Mesenchymal stem cell (in vitro differentiated cells and primary cell): Measurements from ENCODE around the gene NEK1.

Source experiments
- DNase-seq: peaks from one replicate; pipeline ENCODE4 v3.0.0-alpha.2; 2013
- H2AFZ ChIP-seq: one replicate; pipeline ENCODE4 v1.6.1; 2013; ENCODE audit warnings: low read depth, mild to moderate bottlenecking, control low read depth, inconsistent platforms, low read length, moderate library complexity
- H2AK5ac ChIP-seq: 2 replicates; pipeline ENCODE4 v1.6.1; 2013; ENCODE audit warnings: low read length, moderate library complexity, mild to moderate bottlenecking, inconsistent platforms; ENCODE audit not compliant: severe bottlenecking
- H2BK120ac ChIP-seq: one replicate; pipeline ENCODE4 v1.6.1; 2013; ENCODE audit warnings: low read depth, mild to moderate bottlenecking, inconsistent platforms, low read length, moderate library complexity
- H2BK12ac ChIP-seq, 2 experiments: one replicate each; pipeline ENCODE4 v1.6.1; 2013; ENCODE audit warnings: inconsistent platforms in 2 of 2, low read length in 2 of 2, mild to moderate bottlenecking in 2 of 2, moderate library complexity in 2 of 2, control low read depth in 1 of 2
- H2BK15ac ChIP-seq: one replicate; pipeline ENCODE4 v1.6.1; 2013; ENCODE audit warnings: mild to moderate bottlenecking, low read depth, inconsistent platforms; ENCODE audit not compliant: poor library complexity, severe bottlenecking
- H2BK5ac ChIP-seq: 2 replicates; pipeline ENCODE4 v1.6.1; 2013; ENCODE audit warnings: low read depth, mild to moderate bottlenecking, low read length, control low read depth, inconsistent platforms; ENCODE audit not compliant: poor library complexity, severe bottlenecking
- H3K14ac ChIP-seq, 2 experiments: one replicate each; pipeline ENCODE4 v1.6.1; 2013; ENCODE audit warnings: inconsistent platforms in 2 of 2, low read length in 2 of 2, control low read depth in 1 of 2, mild to moderate bottlenecking in 1 of 2, moderate library complexity in 1 of 2
- H3K18ac ChIP-seq, 2 experiments: one replicate each; pipeline ENCODE4 v1.6.1; 2013; ENCODE audit warnings: inconsistent platforms in 2 of 2, low read length in 2 of 2, control low read depth in 1 of 2, low read depth in 1 of 2, mild to moderate bottlenecking in 1 of 2
- H3K23ac ChIP-seq, 2 experiments: one replicate each; pipeline ENCODE4 v1.6.1; 2013; ENCODE audit warnings: inconsistent platforms in 2 of 2, low read length in 2 of 2, mild to moderate bottlenecking in 2 of 2, moderate library complexity in 2 of 2, control low read depth in 1 of 2
- H3K27ac ChIP-seq: 2 replicates; pipeline ENCODE4 v1.5.1; 2013; ENCODE audit warnings: mild to moderate bottlenecking, moderate library complexity, low read length, control low read depth, inconsistent platforms; ENCODE audit not compliant: poor library complexity, severe bottlenecking
- H3K27me3 ChIP-seq, 2 experiments: 2 replicates each; pipeline versions ENCODE4 v1.6.1 to v1.7.0; 2013; ENCODE audit warnings: low read length in 2 of 2, mild to moderate bottlenecking in 2 of 2, moderate library complexity in 2 of 2, control low read depth in 1 of 2, inconsistent platforms in 1 of 2; ENCODE audit not compliant: control insufficient read depth in 1 of 2, insufficient read depth in 1 of 2
- H3K36me3 ChIP-seq, 2 experiments: 2 replicates each; pipeline versions ENCODE4 v1.6.1 to v1.7.0; 2013; ENCODE audit warnings: low read length in 2 of 2, control low read depth in 1 of 2, inconsistent platforms in 1 of 2, low read depth in 1 of 2, mild to moderate bottlenecking in 1 of 2; ENCODE audit not compliant: insufficient read depth in 2 of 2, control insufficient read depth in 1 of 2
- H3K4ac ChIP-seq, 2 experiments: one replicate each; pipeline ENCODE4 v1.6.1; 2013; ENCODE audit warnings: inconsistent platforms in 2 of 2, low read length in 2 of 2, mild to moderate bottlenecking in 2 of 2, moderate library complexity in 2 of 2, control low read depth in 1 of 2, low read depth in 1 of 2
- H3K4me1 ChIP-seq: 2 replicates; pipeline ENCODE4 v1.6.1; 2013; ENCODE audit warnings: low read depth, low read length, control low read depth; ENCODE audit not compliant: control insufficient read depth, insufficient read depth
- H3K4me2 ChIP-seq: 2 replicates; pipeline ENCODE4 v1.6.1; 2013; ENCODE audit warnings: low read length, mild to moderate bottlenecking, inconsistent platforms; ENCODE audit not compliant: poor library complexity, severe bottlenecking
- H3K4me3 ChIP-seq, 2 experiments: 2 replicates each; pipeline versions ENCODE4 v1.5.1 to v1.7.0; 2013; ENCODE audit warnings: low read length in 2 of 2, mild to moderate bottlenecking in 2 of 2, control low read depth in 1 of 2, low read depth in 1 of 2; ENCODE audit not compliant: insufficient read depth in 1 of 2
- H3K79me1 ChIP-seq: replicated peaks from 2 replicates; pipeline ENCODE4 v1.6.1; 2013; ENCODE audit warnings: mild to moderate bottlenecking, control low read depth, low read length, inconsistent platforms; ENCODE audit not compliant: poor library complexity, severe bottlenecking
- H3K9ac ChIP-seq: 2 replicates; pipeline ENCODE4 v1.7.0; 2013; ENCODE audit warnings: mild to moderate bottlenecking, low read length, moderate library complexity
- H3K9me3 ChIP-seq: 2 replicates; pipeline ENCODE4 v1.7.0; 2013; ENCODE audit warnings: mild to moderate bottlenecking, low read length; ENCODE audit not compliant: control insufficient read depth
- H4K8ac ChIP-seq: one replicate; pipeline ENCODE4 v1.6.1; 2013; ENCODE audit warnings: inconsistent platforms, mild to moderate bottlenecking, low read length, moderate library complexity
- H4K91ac ChIP-seq: one replicate; pipeline ENCODE4 v1.6.1; 2013; ENCODE audit warnings: mild to moderate bottlenecking, low read length, inconsistent platforms
- WGBS: methylation state at CpG from one replicate; pipeline ENCODE4 v1.1.7; 2013; ENCODE audit warnings: mixed read lengths; 5-methylcytosine and 5-hydroxymethylcytosine counted together

NEK1 gene

DNA sequence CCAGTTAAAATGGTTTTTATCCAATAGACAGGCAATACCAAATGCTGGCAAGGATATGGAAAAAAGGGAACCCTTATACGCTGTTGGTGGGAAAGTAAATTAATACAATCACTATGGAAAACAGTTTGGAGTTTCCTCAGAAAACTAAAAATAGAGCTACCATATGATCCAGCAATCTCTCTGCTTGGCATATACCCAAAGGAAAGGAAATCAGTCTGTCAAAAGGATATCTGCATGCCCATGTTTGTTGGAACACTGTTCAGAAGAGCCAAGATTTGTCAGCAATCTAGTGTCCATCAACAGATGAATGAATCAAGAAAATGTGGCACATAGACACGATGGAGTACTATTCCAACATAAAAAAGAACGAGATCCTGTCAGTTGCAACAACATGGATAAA is 250.6 kb downstream of the NEK1 start:
- Histone ChIP-seq H3K4ac (no peak overlapping the region), H2BK120ac (no peak overlapping the region), H3K4me3 (no peak overlapping the region), H4K8ac (no peak overlapping the region), H3K27ac (no peak overlapping the region), H3K4me2 (no peak overlapping the region), H3K9me3 (peaks cover 18% of the 10 kb centered on the region), H2BK5ac (no peak overlapping the region), H2BK15ac (no peak overlapping the region), H3K23ac (no peak overlapping the region), H3K36me3 (no peaks in the 10 kb centered on the region), H3K18ac (no peak overlapping the region), H3K9ac (no peak overlapping the region), H2BK12ac (no peak overlapping the region), H3K14ac (no peak overlapping the region), H3K27me3 (no peaks in the 10 kb centered on the region), H4K91ac (no peak overlapping the region), H2AK5ac (no peak overlapping the region), H3K79me1 (no peaks in the 10 kb centered on the region), H3K4me1 (peaks cover 1% of the 10 kb centered on the region), H2AFZ (no peak overlapping the region)
- no peak for DNase-seq
- 87% methylated on average over 2 of the region's 3 CpGs for WGBS

DNA sequence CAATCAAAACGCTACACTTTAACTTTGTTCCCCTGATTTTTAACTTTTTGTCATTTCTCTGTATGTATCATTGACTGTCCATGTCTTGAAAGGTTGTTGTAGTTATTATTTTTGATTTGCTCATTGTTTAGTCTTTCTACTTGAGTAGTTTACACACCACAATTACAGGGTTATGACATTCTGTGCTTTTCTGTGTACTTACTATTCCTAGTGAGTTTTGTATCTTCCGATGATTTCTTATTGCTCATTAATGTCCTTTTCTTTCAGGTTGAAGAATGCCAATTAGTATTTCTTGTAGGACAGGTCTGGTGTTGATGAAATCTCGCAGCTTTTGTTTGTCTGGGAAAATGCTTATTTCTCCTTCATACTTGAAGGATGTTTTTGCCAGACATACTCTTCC is 252.4 kb downstream of the NEK1 start:
- H3K23ac ChIP-seq = no peak overlapping the region
- no peak overlapping the region for H2AFZ ChIP-seq
- no peak overlapping the region for H2BK120ac ChIP-seq
- peaks cover under 1% of the 10 kb centered on the region for H3K9me3 ChIP-seq
- no peak overlapping the region for H2BK12ac ChIP-seq
- H2BK5ac ChIP-seq = no peak overlapping the region
- no peak overlapping the region for H3K27ac ChIP-seq
- DNase-seq = no peak
- no peaks in the 10 kb centered on the region for H3K27me3 ChIP-seq
- no peak overlapping the region for H3K4ac ChIP-seq
- WGBS = 92% methylated on average over 1 of the region's 3 CpGs
- H3K4me2 ChIP-seq = no peak overlapping the region
- peaks cover 1% of the 10 kb centered on the region for H3K4me1 ChIP-seq
- no peak overlapping the region for H3K9ac ChIP-seq
- no peaks in the 10 kb centered on the region for H3K36me3 ChIP-seq
- H3K14ac ChIP-seq = no peak overlapping the region
- H3K4me3 ChIP-seq = no peak overlapping the region
- H3K18ac ChIP-seq = no peak overlapping the region
- H4K8ac ChIP-seq = no peak overlapping the region
- no peak overlapping the region for H4K91ac ChIP-seq
- H2AK5ac ChIP-seq = no peak overlapping the region
- H3K79me1 ChIP-seq = no peaks in the 10 kb centered on the region
- no peak overlapping the region for H2BK15ac ChIP-seq

DNA sequence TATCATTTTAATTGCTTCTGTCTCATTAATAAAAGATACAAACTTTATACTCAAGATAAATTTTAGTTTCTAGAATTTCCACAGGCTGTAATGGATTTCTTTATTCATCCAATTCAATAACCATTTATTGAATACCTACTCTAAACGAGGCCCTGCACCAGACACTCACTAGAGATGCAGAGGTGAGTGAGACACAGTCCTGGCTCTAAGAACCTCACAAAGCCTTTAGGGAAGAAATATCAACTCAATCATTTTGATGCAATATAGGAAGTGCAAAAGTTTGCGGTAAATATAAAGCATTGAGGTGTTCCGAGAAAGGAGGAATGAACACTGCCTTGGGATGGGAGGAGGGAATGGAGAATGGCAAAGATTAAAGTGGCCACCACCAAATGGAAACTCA is 260.0 kb downstream of the NEK1 start:
- Histone ChIP-seq H3K4me1 (no peaks in the 10 kb centered on the region), H2BK120ac (no peak overlapping the region), H3K27ac (no peak overlapping the region), H3K36me3 (no peaks in the 10 kb centered on the region), H3K18ac (no peak overlapping the region), H3K27me3 (no peaks in the 10 kb centered on the region), H4K8ac (no peak overlapping the region), H3K23ac (no peak overlapping the region), H3K79me1 (no peaks in the 10 kb centered on the region), H3K4me2 (no peak overlapping the region), H3K4me3 (no peak overlapping the region), H3K14ac (no peak overlapping the region), H2BK5ac (no peak overlapping the region), H2AK5ac (no peak overlapping the region), H4K91ac (no peak overlapping the region), H3K4ac (no peak overlapping the region), H2AFZ (no peak overlapping the region), H2BK15ac (no peak overlapping the region), H3K9me3 (no peaks in the 10 kb centered on the region), H2BK12ac (no peak overlapping the region), H3K9ac (no peak overlapping the region)
- DNase-seq = no peak
- WGBS = 100% methylated on average over 1 of the region's 3 CpGs

DNA sequence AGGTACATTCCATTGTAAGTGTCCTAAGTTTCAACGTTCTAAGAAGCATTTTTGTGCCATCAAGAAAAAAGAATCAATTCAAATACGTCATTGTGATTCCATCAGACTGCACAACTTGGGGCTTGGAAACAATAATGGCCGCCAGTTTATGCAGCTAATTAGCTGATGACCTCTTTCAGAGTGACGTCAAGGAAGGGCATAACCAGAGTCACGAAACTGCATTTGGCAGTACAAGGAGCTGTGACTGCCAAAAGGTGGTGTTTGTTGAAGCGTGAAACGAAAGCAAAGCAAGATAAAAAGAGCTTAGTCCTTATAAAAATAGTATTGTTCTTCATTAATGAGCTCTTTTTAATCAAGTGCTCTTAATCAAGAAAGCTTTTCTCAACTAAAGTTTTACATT is 260.5 kb downstream of the NEK1 start:
- H3K18ac ChIP-seq = no peak overlapping the region
- no peak overlapping the region for H2AFZ ChIP-seq
- H3K4ac ChIP-seq = no peak overlapping the region
- no peak overlapping the region for H3K9ac ChIP-seq
- H3K27ac ChIP-seq = no peak overlapping the region
- H3K4me2 ChIP-seq = no peak overlapping the region
- H3K14ac ChIP-seq = no peak overlapping the region
- H3K79me1 ChIP-seq = no peaks in the 10 kb centered on the region
- H2BK5ac ChIP-seq = no peak overlapping the region
- no peak overlapping the region for H3K4me3 ChIP-seq
- no peak overlapping the region for H2BK15ac ChIP-seq
- H3K27me3 ChIP-seq = no peaks in the 10 kb centered on the region
- H2BK12ac ChIP-seq = no peak overlapping the region
- no peak overlapping the region for H4K8ac ChIP-seq
- H2BK120ac ChIP-seq = no peak overlapping the region
- no peak for DNase-seq
- H2AK5ac ChIP-seq = no peak overlapping the region
- no peak overlapping the region for H4K91ac ChIP-seq
- H3K36me3 ChIP-seq = no peaks in the 10 kb centered on the region
- 90% methylated on average over 5 of the region's 7 CpGs for WGBS
- H3K9me3 ChIP-seq = no peaks in the 10 kb centered on the region
- no peak overlapping the region for H3K23ac ChIP-seq
- H3K4me1 ChIP-seq = no peaks in the 10 kb centered on the region
